Measurements from ENCODE around the gene PODXL2. TPM values are rescaled to one million over a fixed set of nuclear protein-coding genes. Genes with fewer than 3 reads are reported as not detected.

PODXL2 gene
- total RNA-seq: 100 to 1,000 TPM in 4 of 8 experiments, 10 to 100 TPM in 4; 11.9 to 136 (median 108) TPM

- peak; percentile 82 to 92 (median 86) for ATAC-seq (replicated peaks in 6 of 8)
- in situ Hi-C loops (cut with MboI; ENCODE audit: low pct_unique_long_range_greater_than_20kb in 2 of 9, low sequenced_read_pairs in 9 of 9, unreplicated experiment in 9 of 9): no loop called here
- peak within 1 kb of the TSS; percentile 60 to 95 (median 70) for H3K4me3 ChIP-seq
- peak within 1 kb of the TSS; percentile 80 to 84 for H3K27ac ChIP-seq
- 0 to 47% (median 15%) methylated on average over 3 to 29 of the region's 105 CpGs; no CpG with 5 or more reads in 5 of the 10 experiments for whole genome bisulfite sequencing, 10 experiments
- peaks cover 17 to 19% of the 10 kb centered on the region in 2 donors for H3K4me1 ChIP-seq (replicated peaks in 1 of 2)
Measured at GRCh38 chr3:127628788-127629466, at the start of gene PODXL2. Gene PODXL2 (plus strand): TSS chr3:127629185. CDS start chr3:127629220, 35 bp downstream.

GRCh38 chr3:127580327-127581060 is 48.5 kb upstream of the PODXL2 start:
- ATAC-seq (replicated peaks in 6 of 8): no peak
- no peak overlapping the region for H3K27ac ChIP-seq
- WGBS, 10 experiments: 80 to 85% methylated on average over 2 to 9 of the region's 11 CpGs; no CpG with 5 or more reads in 8 of the 10 experiments
- in situ Hi-C loops (cut with MboI; ENCODE audit: low pct_unique_long_range_greater_than_20kb in 2 of 9, low sequenced_read_pairs in 9 of 9, unreplicated experiment in 9 of 9): loop anchor here in 1 of 9 experiments (25.0 kb wide), 1 partner anchor 382 kb away; no protein-coding TSS in a partner anchor
- no peak overlapping the region for H3K4me3 ChIP-seq
- H3K4me1 ChIP-seq (replicated peaks in 1 of 2): peaks cover 0 to 2% of the 10 kb centered on the region in 2 donors

- Histone ChIP-seq H3K4me1 (replicated peaks in 1 of 2) (peaks cover 4 to 12% of the 10 kb centered on the region in 2 donors), H3K4me3 (no peak overlapping the region), H3K27ac (no peak overlapping the region)
- WGBS, 10 experiments: 60 to 100% (median 100%) methylated on average over 1 to 6 of the region's 6 CpGs; no CpG with 5 or more reads in 1 of the 10 experiments
- ATAC-seq (replicated peaks in 6 of 8): no peak
- in situ Hi-C loops (cut with MboI; ENCODE audit: low pct_unique_long_range_greater_than_20kb in 2 of 9, low sequenced_read_pairs in 9 of 9, unreplicated experiment in 9 of 9): loop anchor here in 1 of 9 experiments (25.0 kb wide), 1 partner anchor 378 kb away; no protein-coding TSS in a partner anchor
Measured at GRCh38 chr3:127584734-127585133, 44.3 kb upstream of the PODXL2 start.

- no peak for ATAC-seq (replicated peaks in 6 of 8)
- in situ Hi-C loops (cut with MboI; ENCODE audit: low pct_unique_long_range_greater_than_20kb in 2 of 9, low sequenced_read_pairs in 9 of 9, unreplicated experiment in 9 of 9): loop anchor here in 1 of 9 experiments (25.0 kb wide), 1 partner anchor 377 kb away; no protein-coding TSS in a partner anchor
- H3K27ac ChIP-seq: no peak overlapping the region
- no peak overlapping the region for H3K4me3 ChIP-seq
- 43 to 100% (median 78%) methylated on average over 1 to 4 of the region's 4 CpGs; no CpG with 5 or more reads in 3 of the 10 experiments for WGBS, 10 experiments
- peaks cover 4 to 12% of the 10 kb centered on the region in 2 donors for H3K4me1 ChIP-seq (replicated peaks in 1 of 2)
Measured at GRCh38 chr3:127585163-127585812, 43.7 kb upstream of the PODXL2 start.

- H3K4me1 ChIP-seq (replicated peaks in 1 of 2): peaks cover 4 to 12% of the 10 kb centered on the region in 2 donors
- WGBS, 10 experiments: 92 to 100% (median 100%) methylated on average over 1 to 5 of the region's 6 CpGs; no CpG with 5 or more reads in 5 of the 10 experiments
- no peak overlapping the region for H3K4me3 ChIP-seq
- no peak for ATAC-seq (replicated peaks in 6 of 8)
- no peak overlapping the region for H3K27ac ChIP-seq
- in situ Hi-C loops (cut with MboI; ENCODE audit: low pct_unique_long_range_greater_than_20kb in 2 of 9, low sequenced_read_pairs in 9 of 9, unreplicated experiment in 9 of 9): loop anchor here in 1 of 9 experiments (25.0 kb wide), 1 partner anchor 376 kb away; no protein-coding TSS in a partner anchor
Measured at GRCh38 chr3:127585813-127586413, 43.1 kb upstream of the PODXL2 start.

GRCh38 chr3:127587876-127588275 is 41.1 kb upstream of the PODXL2 start:
- Histone ChIP-seq H3K27ac (no peak overlapping the region), H3K4me3 (no peak overlapping the region), H3K4me1 (replicated peaks in 1 of 2) (peaks cover 8 to 19% of the 10 kb centered on the region in 2 donors)
- ATAC-seq (replicated peaks in 6 of 8): no peak
- 67 to 100% methylated on average over 1 of the region's 4 CpGs; no CpG with 5 or more reads in 8 of the 10 experiments for WGBS, 10 experiments
- in situ Hi-C loops (cut with MboI; ENCODE audit: low pct_unique_long_range_greater_than_20kb in 2 of 9, low sequenced_read_pairs in 9 of 9, unreplicated experiment in 9 of 9): loop anchor here in 1 of 9 experiments (25.0 kb wide), 1 partner anchor 374 kb away; no protein-coding TSS in a partner anchor

- in situ Hi-C loops (cut with MboI; ENCODE audit: low pct_unique_long_range_greater_than_20kb in 2 of 9, low sequenced_read_pairs in 9 of 9, unreplicated experiment in 9 of 9): loop anchor here in 1 of 9 experiments (25.0 kb wide), 1 partner anchor 373 kb away; no protein-coding TSS in a partner anchor
- H3K4me3 ChIP-seq: peak overlapping the region; percentile 57 to 83 (median 76)
- 0 to 50% (median 20%) methylated on average over 1 to 4 of the region's 12 CpGs; no CpG with 5 or more reads in 3 of the 10 experiments for WGBS, 10 experiments
- H3K4me1 ChIP-seq (replicated peaks in 1 of 2): peaks cover 8 to 19% of the 10 kb centered on the region in 2 donors
- H3K27ac ChIP-seq: no peak overlapping the region
- ATAC-seq (replicated peaks in 6 of 8): peak in 5 of 8 experiments; percentile 0 to 12 (median 6)
Measured at GRCh38 chr3:127588806-127589577, 40.0 kb upstream of the PODXL2 start.

GRCh38 chr3:127589600-127590281 is 39.2 kb upstream of the PODXL2 start:
- 0% methylated on average over 4 of the region's 56 CpGs; no CpG with 5 or more reads in 9 of the 10 experiments for WGBS, 10 experiments
- in situ Hi-C loops (cut with MboI; ENCODE audit: low pct_unique_long_range_greater_than_20kb in 2 of 9, low sequenced_read_pairs in 9 of 9, unreplicated experiment in 9 of 9): loop anchor here in 1 of 9 experiments (25.0 kb wide), 1 partner anchor 373 kb away; no protein-coding TSS in a partner anchor
- peaks cover 8 to 19% of the 10 kb centered on the region in 2 donors for H3K4me1 ChIP-seq (replicated peaks in 1 of 2)
- H3K27ac ChIP-seq: peak overlapping the region; percentile 84 to 90
- peak overlapping the region; percentile 57 to 83 (median 76) for H3K4me3 ChIP-seq
- peak in 3 of 8 experiments; percentile 0 to 4 (median 0) for ATAC-seq (replicated peaks in 6 of 8)

GRCh38 chr3:127590282-127590592 is 38.7 kb upstream of the PODXL2 start:
- 0% methylated on average over 1 of the region's 41 CpGs; no CpG with 5 or more reads in 9 of the 10 experiments for WGBS, 10 experiments
- peak overlapping the region; percentile 84 to 90 for H3K27ac ChIP-seq

GRCh38 chr3:127590593-127591465 is 38.2 kb upstream of the PODXL2 start, which contains the start of gene TPRA1:
Gene TPRA1 (minus strand): TSS chr3:127590733. CDS start chr3:127580146, 10,587 bp downstream.
- ATAC-seq (replicated peaks in 6 of 8): peak; percentile 70 to 87 (median 82)
- 0 to 3% (median 1%) methylated on average over 4 to 18 of the region's 72 CpGs; no CpG with 5 or more reads in 5 of the 10 experiments for WGBS, 10 experiments
- Histone ChIP-seq H3K4me3 (peak within 1 kb of the TSS; percentile 57 to 83 (median 76)), H3K4me1 (replicated peaks in 1 of 2) (peaks cover 8 to 16% of the 10 kb centered on the region in 2 donors), H3K27ac (peak within 1 kb of the TSS; percentile 84 to 90)
- in situ Hi-C loops (cut with MboI; ENCODE audit: low pct_unique_long_range_greater_than_20kb in 2 of 9, low sequenced_read_pairs in 9 of 9, unreplicated experiment in 9 of 9): loop anchor here in 1 of 9 experiments (25.0 kb wide), 1 partner anchor 371 kb away; no protein-coding TSS in a partner anchor

More at GRCh38 chr3:127590282-127590592, 38.7 kb upstream of the PODXL2 start:
- Histone ChIP-seq H3K4me3 (peak overlapping the region; percentile 57 to 83 (median 76)), H3K4me1 (replicated peaks in 1 of 2) (peaks cover 8 to 19% of the 10 kb centered on the region in 2 donors)
- peak; percentile 42 to 77 (median 56) for ATAC-seq (replicated peaks in 6 of 8)
- in situ Hi-C loops (cut with MboI; ENCODE audit: low pct_unique_long_range_greater_than_20kb in 2 of 9, low sequenced_read_pairs in 9 of 9, unreplicated experiment in 9 of 9): loop anchor here in 1 of 9 experiments (25.0 kb wide), 1 partner anchor 372 kb away; no protein-coding TSS in a partner anchor

Measured in motor neuron (in vitro differentiated cells).